CD14-positive monocyte (primary cell): ENCODE data around the gene ARID1B. TPM values are rescaled to one million over a fixed set of nuclear protein-coding genes. Genes with fewer than 3 reads are reported as not detected.

Experiments used
- DNase-seq, 3 donors: peaks; one replicate each; pipeline ENCODE4 v3.0.0-alpha.2; 2011 to 2022
- H2AFZ ChIP-seq: 2 replicates; pipeline ENCODE4 v1.6.0; 2012; ENCODE audit warnings: mild to moderate bottlenecking, low read depth, low read length, inconsistent platforms; ENCODE audit not compliant: insufficient read depth, poor library complexity, severe bottlenecking
- H3K27ac ChIP-seq, 2 donors: 1 replicate in 1 of 2; 2 replicates in 1 of 2; pipeline ENCODE4 v1.5.1; 2012 to 2013; ENCODE audit warnings: low read length in 2 of 2, control low read depth in 1 of 2, inconsistent platforms in 1 of 2, low read depth in 1 of 2, mild to moderate bottlenecking in 1 of 2
- H3K27me3 ChIP-seq, 2 donors: one replicate each; pipeline versions ENCODE4 v1.6.0 to v1.6.1; 2011 to 2013; ENCODE audit warnings: low read length in 2 of 2; ENCODE audit not compliant: control insufficient read depth in 2 of 2, insufficient read depth in 2 of 2
- H3K36me3 ChIP-seq, 2 donors: replicated peaks in 1 of 2; 1 replicate in 1 of 2; 2 replicates in 1 of 2; pipeline versions ENCODE4 v1.5.1 to v1.6.1; 2012 to 2013; ENCODE audit warnings: low read length in 2 of 2, control low read depth in 1 of 2, inconsistent platforms in 1 of 2, mild to moderate bottlenecking in 1 of 2; ENCODE audit not compliant: insufficient read depth in 2 of 2, control insufficient read depth in 1 of 2
- H3K4me1 ChIP-seq, 2 donors: 1 replicate in 1 of 2; 2 replicates in 1 of 2; pipeline versions ENCODE4 v1.5.1 to v1.6.1; 2012 to 2013; ENCODE audit warnings: low read length in 2 of 2, control low read depth in 1 of 2, inconsistent platforms in 1 of 2, mild to moderate bottlenecking in 1 of 2, moderate library complexity in 1 of 2; ENCODE audit not compliant: insufficient read depth in 2 of 2, control insufficient read depth in 1 of 2
- H3K4me2 ChIP-seq: replicated peaks from 2 replicates; pipeline ENCODE3; 2012; ENCODE audit warnings: low read length, moderate library complexity, mild to moderate bottlenecking; ENCODE audit not compliant: poor library complexity, severe bottlenecking; ENCODE audit errors: extremely low read depth
- H3K4me3 ChIP-seq, 3 experiments: fragments of 200-600 bp in 1 of 3; sonication (generic) in 1 of 3; replicated peaks in 1 of 3; 1 replicate in 2 of 3; 2 replicates in 1 of 3; pipeline ENCODE4 v1.5.1; 2011 to 2013; ENCODE audit warnings: low read length in 3 of 3, mild to moderate bottlenecking in 3 of 3, control low read depth in 2 of 3, low read depth in 2 of 3, inconsistent platforms in 1 of 3, moderate library complexity in 1 of 3
- H3K79me2 ChIP-seq: 2 replicates; pipeline ENCODE4 v1.6.0; 2012; ENCODE audit warnings: mild to moderate bottlenecking, control low read depth, inconsistent platforms, low read length, moderate library complexity; ENCODE audit not compliant: insufficient read depth
- H3K9ac ChIP-seq: 2 replicates; pipeline ENCODE4 v1.6.0; 2017; ENCODE audit warnings: low read length, mild to moderate bottlenecking; ENCODE audit not compliant: insufficient read depth, poor library complexity, severe bottlenecking
- H3K9me3 ChIP-seq, 2 donors: replicated peaks in 1 of 2; 1 replicate in 1 of 2; 2 replicates in 1 of 2; pipeline versions ENCODE4 v1.5.1 to v1.6.1; 2012 to 2013; ENCODE audit warnings: low read length in 2 of 2, control low read depth in 1 of 2; ENCODE audit not compliant: control insufficient read depth in 1 of 2, insufficient read depth in 1 of 2
- H4K20me1 ChIP-seq: 2 replicates; pipeline ENCODE4 v1.6.0; 2012; ENCODE audit warnings: mild to moderate bottlenecking, low read length, control low read depth, moderate library complexity; ENCODE audit not compliant: insufficient read depth
- H3K27ac Mint-ChIP-seq, 7 donors: one replicate each; pipeline ENCODE4 v1.8.0; 2020; ENCODE audit warnings: mild to moderate bottlenecking in 7 of 7, mixed read lengths in 7 of 7, moderate library complexity in 6 of 7, inconsistent platforms in 2 of 7
- H3K27me3 Mint-ChIP-seq, 3 donors: one replicate each; pipeline ENCODE4 v1.8.0; 2021 to 2022; ENCODE audit warnings: low read depth in 3 of 3, mild to moderate bottlenecking in 3 of 3, mixed read lengths in 3 of 3, moderate library complexity in 3 of 3, inconsistent platforms in 1 of 3
- H3K36me3 Mint-ChIP-seq, 2 donors: one replicate each; pipeline ENCODE4 v1.8.0; 2020; ENCODE audit warnings: mixed read lengths in 2 of 2, inconsistent platforms in 1 of 2, mild to moderate bottlenecking in 1 of 2
- H3K4me1 Mint-ChIP-seq: one replicate; pipeline ENCODE4 v1.8.0; 2020; ENCODE audit warnings: mild to moderate bottlenecking, mixed read lengths
- H3K4me3 Mint-ChIP-seq, 2 donors: one replicate each; pipeline ENCODE4 v1.8.0; 2020; ENCODE audit warnings: mild to moderate bottlenecking in 2 of 2, mixed read lengths in 2 of 2, moderate library complexity in 1 of 2
- H3K9me3 Mint-ChIP-seq, 7 donors: one replicate each; pipeline ENCODE4 v1.8.0; 2020 to 2022; ENCODE audit warnings: mixed read lengths in 7 of 7, mild to moderate bottlenecking in 6 of 7, moderate library complexity in 6 of 7, inconsistent platforms in 2 of 7
- CTCF ChIP-seq: fragments of 200-600 bp; IDR thresholded peaks from one replicate; pipeline ENCODE4 v1.8.0; 2022; ENCODE audit warnings: antibody characterized with exemption, mild to moderate bottlenecking
- WGBS: methylation state at CpG from one replicate; pipeline ENCODE4 v1.1.5; 2013; ENCODE audit warnings: missing lambda C conversion rate; ENCODE audit not compliant: insufficient coverage; 5-methylcytosine and 5-hydroxymethylcytosine counted together
- intact Hi-C, 2 donors: fragments of 100-400 bp; cut with micrococcal nuclease; formaldehyde crosslinking; loops; one replicate each; pipeline versions ENCODE4 v1.15.0 to v1.15.1; 2023
- polyA plus RNA-seq, 3 donors: library from polyadenylated mRNA; depleted of rRNA in 1 of 3; unstranded in 2 of 3; stranded (reverse) in 1 of 3; fragments of 300-500 nt in 2 of 3; fragments of >200 nt in 1 of 3; fragmentation: Illumina TruSeq in 2 of 3; gene quantifications; 1 replicate in 2 of 3; 2 replicates in 1 of 3; pipeline ENCODE4 v1.2.3, GENCODE V29; 2012 to 2021

The ARID1B gene
- polyA plus RNA-seq, 3 donors = 3.2 to 22.1 (median 3.8) TPM

GRCh38 chr6:156735751-156736150, 41.4 kb upstream of the ARID1B start:
- H3K27ac Mint-ChIP-seq = peak overlapping the region in 1 of 7 donors; percentile 64

GRCh38 chr6:156740604-156741003, 36.6 kb upstream of the ARID1B start:
- H3K9ac ChIP-seq = no peak overlapping the region
- no peaks in the 10 kb centered on the region for H3K36me3 ChIP-seq
- Mint-ChIP-seq H3K4me3 (no peak overlapping the region), H3K27me3 (peaks cover 0 to 2% (median 2%) of the 10 kb centered on the region in 3 donors), H3K36me3 (no peaks in the 10 kb centered on the region), H3K4me1 (no peaks in the 10 kb centered on the region), H3K9me3 (peaks cover 13 to 33% (median 22%) of the 10 kb centered on the region in 7 donors), H3K27ac (peak overlapping the region in 1 of 7 donors; percentile 18)
- no peak overlapping the region for H2AFZ ChIP-seq
- no peaks in the 10 kb centered on the region for H3K79me2 ChIP-seq
- peaks cover 11 to 19% of the 10 kb centered on the region in 2 donors for H3K9me3 ChIP-seq
- H4K20me1 ChIP-seq = no peaks in the 10 kb centered on the region
- no peak for TF ChIP-seq CTCF
- H3K4me3 ChIP-seq = no peak overlapping the region
- intact Hi-C loops = no loop called here
- no peak overlapping the region for H3K4me2 ChIP-seq
- no CpG with 5 or more reads among the region's 1 CpG for WGBS
- DNase-seq = no peak
- no peaks in the 10 kb centered on the region for H3K4me1 ChIP-seq
- no peaks in the 10 kb centered on the region for H3K27me3 ChIP-seq
- H3K27ac ChIP-seq = no peak overlapping the region

More at GRCh38 chr6:156735751-156736150, 41.4 kb upstream of the ARID1B start:
- Histone ChIP-seq H3K9me3 (peaks cover 7 to 12% of the 10 kb centered on the region in 2 donors), H3K4me2 (no peak overlapping the region), H3K36me3 (no peaks in the 10 kb centered on the region), H3K4me1 (no peaks in the 10 kb centered on the region), H3K9ac (no peak overlapping the region), H2AFZ (no peak overlapping the region), H3K4me3 (no peak overlapping the region), H3K27ac (no peak overlapping the region), H3K79me2 (no peaks in the 10 kb centered on the region), H4K20me1 (no peaks in the 10 kb centered on the region), H3K27me3 (no peaks in the 10 kb centered on the region)
- Mint-ChIP-seq H3K9me3 (peaks cover 13 to 22% (median 18%) of the 10 kb centered on the region in 7 donors), H3K27me3 (peaks cover 0 to 5% (median 0%) of the 10 kb centered on the region in 3 donors), H3K4me1 (no peaks in the 10 kb centered on the region), H3K36me3 (no peaks in the 10 kb centered on the region), H3K4me3 (no peak overlapping the region)
- TF ChIP-seq CTCF = no peak
- intact Hi-C loops = no loop called here
- WGBS = 98% methylated on average over 6 of the region's 7 CpGs
- no peak for DNase-seq
